Left cardiac atrium (tissue), 4 donors: ENCODE data around the gene ZBTB22. TPM values are rescaled to one million over a fixed set of nuclear protein-coding genes. Genes with fewer than 3 reads are reported as not detected.

Source experiments
- ATAC-seq, 2 donors: fragments of 200-7000 bp; cut with Tn5 transposase; one replicate each; pipeline ENCODE4 v1.9.1; 2020; ENCODE audit warnings: mild to moderate bottlenecking in 2 of 2, moderate library complexity in 2 of 2
- DNase-seq: peaks from one replicate; pipeline ENCODE4 v3.0.0-alpha.2; 2020
- intact Hi-C, 2 donors: fragments of 100-400 bp; cut with DNase I; formaldehyde crosslinking; loops; one replicate each; pipeline versions ENCODE4 v1.14.1 to v1.15.1; 2022 to 2023
- microRNA-seq, 2 donors: library from miRNA; unstranded; fragments of <30 nt; microRNA quantifications; one replicate each; pipeline ENCODE4 v1.2.0, GENCODE V29; 2020
- total RNA-seq, 2 donors: library from RNA; stranded (reverse); fragmentation: NEBNext Ultra II Directional; extraction: Animal tissue kit (Norgen Biotek cat#: 25700); gene quantifications; one replicate each; pipeline ENCODE4 v1.2.1, GENCODE V29; 2021
- donor health status: DM: no; HTN: yes; CAD: no.
- donor health status: DM: no; HTN: yes; CAD: no; lungs with severe emphysema.
- donor health status: DM: yes; HTN: yes; CAD: no.
- donor health status: Dilated cardiomyopathy.

Gene ZBTB22
- total RNA-seq, 2 donors from 2014 or later: 14.1 to 15.7 TPM

DNA sequence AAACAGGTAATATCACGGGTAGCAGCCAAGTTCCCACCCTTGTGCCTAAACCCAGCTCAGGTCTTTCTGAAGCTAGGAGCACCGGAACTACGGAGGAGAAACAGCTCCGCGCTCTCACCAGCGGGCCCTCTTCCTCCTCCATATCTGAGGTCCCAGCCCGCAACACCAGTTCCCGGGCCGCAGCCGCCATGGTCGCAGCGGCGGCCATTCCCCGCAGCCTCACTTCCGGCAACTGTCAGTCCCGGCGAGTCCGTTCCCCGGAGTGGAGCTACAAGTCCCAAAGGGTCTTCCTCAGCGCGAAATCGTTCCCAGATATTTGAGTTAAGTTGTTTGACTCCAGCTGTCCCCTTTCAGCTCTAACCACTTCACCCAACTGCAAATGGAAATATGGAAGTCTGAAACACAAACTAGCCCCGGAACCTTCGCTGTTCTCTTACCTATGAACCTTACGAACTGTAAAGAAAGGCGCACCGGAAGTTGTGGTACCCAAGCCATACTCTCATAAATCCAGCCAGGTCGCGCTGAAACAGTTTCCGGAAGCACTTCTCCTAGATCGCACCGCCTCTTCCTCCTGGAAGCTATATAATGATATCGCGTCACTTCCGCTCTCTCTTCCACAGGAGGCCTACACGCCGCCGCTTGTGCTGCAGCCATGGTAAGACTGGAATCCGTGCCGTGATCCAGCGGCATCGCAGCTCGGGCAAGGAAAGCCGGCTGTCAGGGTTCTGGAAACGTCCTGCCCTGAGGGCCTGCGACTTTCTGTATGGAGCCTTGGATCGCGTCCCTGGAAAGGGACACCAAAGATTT, 45.9 kb downstream of the ZBTB22 start, which contains the start of the genes RPS18 and VPS52:
Gene RPS18, plus strand, starts transcription at position 608 of the 807 bp plus-strand sequence. Its CDS starts 45 bp downstream, at position 653.
Gene VPS52, minus strand, starts transcription at position 409 of the 807 bp plus-strand sequence. Its CDS starts 201 bp downstream, at position 208.
- ATAC-seq: peak; percentile 96 to 97
- intact Hi-C loops: no loop called here

DNA sequence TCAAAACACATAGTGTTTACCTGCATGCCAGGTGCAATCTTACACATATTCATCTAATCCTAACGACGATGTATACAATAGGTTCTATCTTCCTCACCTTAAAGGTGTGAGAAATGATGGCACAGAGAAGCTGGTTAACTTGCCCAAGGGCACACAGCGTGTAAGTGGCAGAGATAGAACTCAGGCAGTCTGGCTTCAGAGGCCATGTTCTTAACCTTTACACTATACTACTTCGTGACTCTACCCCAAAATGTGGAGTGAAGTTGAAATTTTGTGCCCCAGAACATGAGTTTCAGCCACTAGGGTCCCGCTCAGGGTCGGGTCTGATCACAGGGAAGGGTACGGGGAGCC, 46.5 kb downstream of the ZBTB22 start:
- DNase-seq (no peak), ATAC-seq (peak; percentile 10 to 11)
- intact Hi-C loops: no loop called here

More for the DNA sequence above, 45.9 kb downstream of the ZBTB22 start, which contains the start of the genes RPS18 and VPS52:
- peak; percentile 94 for DNase-seq

Small RNA genes within 50 kb of the gene (microRNA-seq; reads per million reads assigned to microRNA genes)
- 0 reads per million in 2 donors for gene MIR6834
- 0 reads per million in 2 donors for gene MIR6873

Other genes starting within 250 kb of the ZBTB22 start
- gene HLA-DPA1, start 244.1 kb downstream of the ZBTB22 start, total RNA-seq: 10 to 100 TPM; 50.5 to 54.1 TPM
- gene HLA-DPB1, start 241.8 kb downstream of the ZBTB22 start, total RNA-seq: 10 to 100 TPM; 47.8 to 53.8 TPM
- 1 to 10 TPM in 1 of 2 donors, under 1 TPM in 1; 0.94 to 1.3 TPM for gene COL11A2, start 125.3 kb downstream of the ZBTB22 start, total RNA-seq
- 10 to 100 TPM; 32.5 to 39.5 TPM for gene RXRB, start 117.1 kb downstream of the ZBTB22 start, total RNA-seq
- 100 to 1,000 TPM in 1 of 2 donors, 10 to 100 TPM in 1; 80.1 to 132 TPM for gene SLC39A7, start 116.9 kb downstream of the ZBTB22 start, total RNA-seq
- gene HSD17B8, start 113.1 kb downstream of the ZBTB22 start, total RNA-seq: 10 to 100 TPM; 13.3 to 14.3 TPM
- 10 to 100 TPM; 29.7 to 30.0 TPM for gene RING1, start 109.2 kb downstream of the ZBTB22 start, total RNA-seq
- gene VPS52, start 45.9 kb downstream of the ZBTB22 start, total RNA-seq: 10 to 100 TPM; 25.9 to 33.4 TPM
- 1,000 to 10,000 TPM; 1,167 to 1,230 TPM for gene RPS18, start 45.7 kb downstream of the ZBTB22 start, total RNA-seq
- 1 to 10 TPM; 7.5 to 9.8 TPM for gene B3GALT4, start 40.6 kb downstream of the ZBTB22 start, total RNA-seq
- 10 to 100 TPM; 19.0 to 31.6 TPM for gene WDR46, start 28.5 kb downstream of the ZBTB22 start, total RNA-seq
- gene PFDN6, start 28.1 kb downstream of the ZBTB22 start, total RNA-seq: 10 to 100 TPM; 43.9 to 47.5 TPM
- 10 to 100 TPM; 48.5 to 54.3 TPM for gene RGL2, start 18.8 kb downstream of the ZBTB22 start, total RNA-seq
- gene TAPBP, start 3.7 kb downstream of the ZBTB22 start, total RNA-seq: 10 to 100 TPM; 74.0 to 80.9 TPM
- 10 to 100 TPM; 16.2 to 22.5 TPM for gene DAXX, start 5.2 kb upstream of the ZBTB22 start, total RNA-seq
- gene KIFC1, start 74.1 kb upstream of the ZBTB22 start, total RNA-seq: 1 to 10 TPM in 1 of 2 donors, under 1 TPM in 1; 0.31 to 1.9 TPM
- gene PHF1, start 93.3 kb upstream of the ZBTB22 start, total RNA-seq: 10 to 100 TPM; 49.5 to 58.3 TPM
- gene CUTA, start 100.4 kb upstream of the ZBTB22 start, total RNA-seq: 100 to 1,000 TPM; 114 to 126 TPM
- 1 to 10 TPM; 9.0 to 9.8 TPM for gene SYNGAP1, start 102.3 kb upstream of the ZBTB22 start, total RNA-seq
- 1 to 10 TPM; 4.4 to 5.9 TPM for gene ZBTB9, start 136.8 kb upstream of the ZBTB22 start, total RNA-seq